HG03521 (cell line): Measurements from ENCODE around the gene MIF.

Experiments
- ATAC-seq: cut with Tn5 transposase; IDR thresholded peaks from one replicate; pipeline ENCODE4 v1.9.1; 2021; ENCODE audit warnings: mild to moderate bottlenecking, moderate library complexity; ENCODE audit not compliant: unreplicated experiment

The MIF gene

DNA sequence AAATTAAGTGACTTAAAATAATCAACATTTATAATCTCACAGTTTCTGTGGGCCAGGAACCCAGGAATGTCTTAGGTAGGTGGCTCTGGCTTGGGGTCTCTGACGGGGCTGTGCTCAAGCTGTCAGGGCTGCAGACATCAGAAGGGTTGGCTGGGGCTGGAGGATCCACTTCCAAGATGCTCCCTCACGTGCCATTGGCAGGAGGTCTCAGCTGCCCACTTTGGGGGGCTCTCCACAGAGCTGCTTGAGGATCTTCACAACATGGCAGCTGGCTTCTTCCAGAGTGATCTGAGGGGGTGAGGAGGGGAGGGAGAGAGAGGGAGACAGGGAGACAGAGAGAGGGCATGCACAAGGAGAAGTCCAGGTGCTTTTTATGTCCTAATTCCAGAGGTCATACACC is 18.4 kb upstream of the MIF start:
- ATAC-seq, result no peak

- no peak for ATAC-seq
These were observed 16.6 kb upstream of the MIF start for GRCh38 chr22:23877566-23877965.

DNA sequence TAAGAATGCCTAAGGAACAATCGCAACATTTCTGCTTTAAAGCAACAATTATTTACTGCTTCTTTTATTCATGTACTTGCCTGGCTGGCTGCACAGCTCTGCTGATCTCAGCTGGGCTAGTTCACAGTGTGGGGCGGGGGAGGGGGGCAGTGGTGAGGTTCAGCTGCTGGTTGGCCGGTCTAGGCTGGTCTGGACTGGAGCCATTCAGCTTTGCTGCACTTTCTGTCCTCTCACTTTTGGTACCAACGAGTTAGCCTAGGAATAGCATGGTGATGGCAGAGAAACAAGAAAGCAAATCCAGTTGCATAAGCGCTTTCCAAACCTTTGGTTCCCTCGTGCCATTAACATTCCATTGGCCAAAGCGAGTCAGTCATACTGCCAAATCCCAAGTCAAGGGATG is 16.0 kb upstream of the MIF start:
- no peak for ATAC-seq

DNA sequence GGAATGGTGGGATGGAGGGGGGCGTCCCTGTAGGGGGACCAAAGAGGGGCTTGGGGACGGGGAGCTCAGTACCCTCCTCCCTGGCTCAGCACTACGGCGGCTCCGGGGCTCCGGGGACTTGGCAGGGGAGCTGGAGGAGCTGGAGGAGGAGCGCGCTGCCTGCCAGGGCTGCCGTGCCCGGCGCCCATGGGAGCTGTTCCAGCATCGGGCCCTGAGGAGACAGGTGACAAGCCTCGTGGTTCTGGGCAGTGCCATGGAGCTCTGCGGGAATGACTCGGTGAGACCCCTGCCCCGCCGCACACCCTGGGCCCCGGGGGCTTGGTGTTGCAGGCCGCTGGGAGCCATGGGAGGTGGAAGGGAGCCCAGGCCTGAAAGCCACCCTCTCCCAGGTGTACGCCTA is 11.8 kb upstream of the MIF start:
- no peak for ATAC-seq

GRCh38 chr22:23883658-23884057 is 10.5 kb upstream of the MIF start:
- no peak for ATAC-seq

- no peak for ATAC-seq
These were observed 10.0 kb upstream of the MIF start for GRCh38 chr22:23884140-23884539.

GRCh38 chr22:23888615-23889401 is 5.4 kb upstream of the MIF start:
- ATAC-seq, result no peak

DNA sequence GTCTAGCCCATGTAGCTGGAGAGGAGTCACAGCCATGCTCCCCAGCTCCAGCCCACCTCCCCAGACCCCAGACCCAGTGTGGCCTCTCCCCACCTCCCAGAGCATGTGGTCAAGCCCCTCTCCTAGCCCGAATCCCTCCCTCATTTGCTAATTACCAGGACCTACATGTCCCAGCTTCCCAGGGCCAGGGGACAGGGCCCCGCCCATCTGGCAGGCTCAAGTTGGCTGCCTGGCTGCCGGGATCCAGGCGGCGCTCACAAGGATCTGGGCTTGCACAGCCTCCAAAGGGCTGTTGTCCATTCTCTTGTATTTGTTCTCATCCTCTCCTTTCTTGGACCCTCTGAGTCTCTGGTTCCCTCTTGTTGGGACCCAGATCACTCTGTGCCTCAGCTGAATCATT is 4.6 kb upstream of the MIF start:
- ATAC-seq, result no peak

- no peak for ATAC-seq
These were observed 2.5 kb upstream of the MIF start for GRCh38 chr22:23891726-23892125.

- no peak for ATAC-seq
These were observed 2.1 kb upstream of the MIF start for GRCh38 chr22:23892130-23892529.

GRCh38 chr22:23892706-23893105 is 1.5 kb upstream of the MIF start:
- ATAC-seq, result no peak

GRCh38 chr22:23893121-23893944 is 850 bp upstream of the MIF start:
- no peak for ATAC-seq

DNA sequence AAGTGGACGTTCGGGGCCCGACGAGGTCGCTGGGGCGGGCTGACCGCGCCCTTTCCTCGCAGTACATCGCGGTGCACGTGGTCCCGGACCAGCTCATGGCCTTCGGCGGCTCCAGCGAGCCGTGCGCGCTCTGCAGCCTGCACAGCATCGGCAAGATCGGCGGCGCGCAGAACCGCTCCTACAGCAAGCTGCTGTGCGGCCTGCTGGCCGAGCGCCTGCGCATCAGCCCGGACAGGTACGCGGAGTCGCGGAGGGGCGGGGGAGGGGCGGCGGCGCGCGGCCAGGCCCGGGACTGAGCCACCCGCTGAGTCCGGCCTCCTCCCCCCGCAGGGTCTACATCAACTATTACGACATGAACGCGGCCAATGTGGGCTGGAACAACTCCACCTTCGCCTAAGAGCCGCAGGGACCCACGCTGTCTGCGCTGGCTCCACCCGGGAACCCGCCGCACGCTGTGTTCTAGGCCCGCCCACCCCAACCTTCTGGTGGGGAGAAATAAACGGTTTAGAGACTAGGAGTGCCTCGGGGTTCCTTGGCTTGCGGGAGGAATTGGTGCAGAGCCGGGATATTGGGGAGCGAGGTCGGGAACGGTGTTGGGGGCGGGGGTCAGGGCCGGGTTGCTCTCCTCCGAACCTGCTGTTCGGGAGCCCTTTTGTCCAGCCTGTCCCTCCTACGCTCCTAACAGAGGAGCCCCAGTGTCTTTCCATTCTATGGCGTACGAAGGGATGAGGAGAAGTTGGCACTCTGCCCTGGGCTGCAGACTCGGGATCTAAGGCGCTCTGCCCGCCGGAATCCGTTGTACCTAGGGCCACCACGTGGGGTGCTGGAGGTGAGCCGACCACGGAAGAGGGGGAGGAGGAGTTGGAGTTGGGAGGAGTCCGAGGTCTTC is 771 bp downstream of the MIF start:
- peak; percentile 13 for ATAC-seq

DNA sequence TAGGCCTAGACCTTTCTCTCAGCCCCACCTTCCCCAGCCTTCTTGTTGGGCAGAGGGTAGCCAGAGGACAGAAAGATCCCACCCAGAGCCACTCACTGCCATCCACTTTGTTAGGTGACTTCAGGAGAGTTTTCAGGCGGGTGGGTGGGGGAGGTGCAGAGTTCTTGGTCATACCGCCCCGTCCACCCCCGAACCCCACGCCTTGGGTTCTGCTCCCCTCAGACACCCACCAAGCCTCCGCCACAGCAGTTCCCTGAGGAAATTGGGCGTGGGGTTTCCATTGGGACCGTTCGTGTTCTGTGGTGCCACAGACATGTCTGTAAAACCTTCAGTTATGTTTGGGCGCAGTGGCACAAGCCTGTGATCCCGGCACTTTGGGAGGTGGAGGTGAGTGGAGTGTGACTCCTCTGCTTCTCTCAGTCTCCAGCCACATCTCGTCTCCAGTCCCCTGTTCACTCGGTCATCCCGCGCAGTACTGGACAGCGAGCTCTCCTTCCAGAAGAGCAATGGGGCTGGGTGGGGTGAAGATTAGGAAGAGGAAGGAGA is 1.5 kb downstream of the MIF start:
- ATAC-seq, result no peak

GRCh38 chr22:23896166-23896522 is 2.0 kb downstream of the MIF start:
- no peak for ATAC-seq

GRCh38 chr22:23896523-23897186 is 2.5 kb downstream of the MIF start:
- no peak for ATAC-seq

- ATAC-seq, result no peak
These were observed 3.1 kb downstream of the MIF start for GRCh38 chr22:23897320-23897719.

- ATAC-seq, result no peak
These were observed 4.1 kb downstream of the MIF start for GRCh38 chr22:23898006-23898974.

DNA sequence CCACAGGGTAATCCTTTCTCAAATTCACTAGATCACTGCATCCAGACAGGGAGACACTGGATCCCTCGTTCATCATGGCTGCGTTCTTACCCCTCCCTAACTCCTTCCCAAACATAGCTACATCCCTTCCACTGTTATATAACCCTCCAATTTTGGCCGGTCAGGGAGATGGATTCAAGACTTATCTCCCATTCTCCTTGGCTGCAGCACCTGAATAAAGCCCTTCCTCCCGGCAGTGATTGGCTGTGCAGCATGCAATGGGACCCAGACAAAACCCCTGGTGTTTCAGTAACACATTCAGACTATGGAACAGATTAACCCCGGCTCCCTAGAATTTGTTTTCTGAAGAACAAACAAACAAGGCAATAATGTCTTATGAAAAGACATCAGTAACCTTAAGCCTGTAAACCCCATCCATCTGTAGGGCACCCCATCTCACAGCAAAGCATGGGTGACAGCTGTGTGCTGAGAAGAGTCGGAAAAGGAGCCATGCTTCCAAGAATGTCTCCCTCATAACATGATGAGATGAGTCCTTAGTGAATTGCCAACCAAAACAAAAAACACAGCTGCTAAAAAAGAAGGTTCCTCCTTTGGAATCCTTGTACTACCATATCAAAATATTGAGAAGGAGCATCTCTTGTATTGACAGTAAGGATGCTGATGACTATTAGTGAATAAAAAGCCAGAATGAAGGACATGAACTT is 5.0 kb downstream of the MIF start:
- no peak for ATAC-seq
